HG03558 (cell line): ENCODE results near the gene MAST1.
A peak's percentile ranks its signal among the peaks of the same experiment; 100 is the strongest.
"Not testable (repeated sequence)": the region's sequence is repeated elsewhere in the genome, so short reads cannot be mapped to it uniquely, and the experiment has no call there.

Experiments used
- ATAC-seq: cut with Tn5 transposase; IDR thresholded peaks from one replicate; pipeline ENCODE4 v1.9.1; 2021; ENCODE audit warnings: moderate number of reproducible peaks; ENCODE audit not compliant: unreplicated experiment; ENCODE audit errors: extremely low read depth

MAST1 gene

DNA sequence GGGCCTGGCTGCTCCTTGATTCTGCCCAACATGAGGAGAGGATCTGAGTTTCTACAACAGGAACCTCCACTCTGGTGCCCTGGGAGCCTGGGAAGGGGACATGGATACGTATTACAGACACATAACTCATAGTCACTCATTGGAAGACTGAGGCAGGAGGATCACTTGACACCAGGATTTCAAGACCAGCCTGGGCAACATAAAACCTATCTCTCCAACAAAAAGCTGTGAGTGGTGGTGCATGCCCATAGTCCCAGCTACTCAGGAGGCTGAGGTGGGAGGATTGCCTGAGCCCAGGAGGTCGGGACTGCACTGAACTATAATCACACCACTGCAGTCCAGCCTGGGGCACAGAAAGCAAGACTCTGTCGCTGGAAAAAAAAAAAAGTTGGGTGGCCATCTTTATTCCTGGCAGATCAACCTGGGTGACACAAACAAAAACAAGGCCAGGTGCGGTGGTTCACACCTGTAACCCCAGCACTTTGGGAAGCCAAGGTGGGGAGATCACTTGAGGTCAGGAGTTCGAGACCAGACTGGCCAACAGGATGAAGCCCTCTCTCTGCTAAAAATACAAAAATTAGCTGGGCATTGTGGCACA, 49.8 kb downstream of the MAST1 start:
- ATAC-seq = no peak

DNA sequence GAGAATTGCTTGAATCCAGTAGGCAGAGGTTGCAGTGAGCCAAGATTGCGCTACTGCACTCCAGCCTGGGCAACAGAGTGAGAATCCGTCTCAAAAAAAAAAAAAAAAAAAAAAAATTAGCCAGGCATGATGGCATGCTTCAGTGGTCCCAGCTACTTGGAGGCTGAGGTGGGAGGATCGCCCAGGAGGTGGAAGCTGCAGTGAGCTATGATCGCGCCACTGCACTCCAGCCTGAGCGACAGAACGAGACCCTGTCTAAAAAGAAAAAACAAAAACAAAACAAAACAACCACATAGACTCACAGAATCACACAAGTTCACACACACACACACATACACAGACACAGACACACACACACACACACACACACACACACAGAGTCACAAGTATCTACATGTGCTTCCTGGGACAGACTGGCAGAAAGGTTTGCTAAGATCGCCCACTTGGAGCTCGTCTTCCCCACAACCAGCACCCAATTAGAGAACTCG, 52.0 kb downstream of the MAST1 start:
- not testable (repeated sequence) for ATAC-seq

DNA sequence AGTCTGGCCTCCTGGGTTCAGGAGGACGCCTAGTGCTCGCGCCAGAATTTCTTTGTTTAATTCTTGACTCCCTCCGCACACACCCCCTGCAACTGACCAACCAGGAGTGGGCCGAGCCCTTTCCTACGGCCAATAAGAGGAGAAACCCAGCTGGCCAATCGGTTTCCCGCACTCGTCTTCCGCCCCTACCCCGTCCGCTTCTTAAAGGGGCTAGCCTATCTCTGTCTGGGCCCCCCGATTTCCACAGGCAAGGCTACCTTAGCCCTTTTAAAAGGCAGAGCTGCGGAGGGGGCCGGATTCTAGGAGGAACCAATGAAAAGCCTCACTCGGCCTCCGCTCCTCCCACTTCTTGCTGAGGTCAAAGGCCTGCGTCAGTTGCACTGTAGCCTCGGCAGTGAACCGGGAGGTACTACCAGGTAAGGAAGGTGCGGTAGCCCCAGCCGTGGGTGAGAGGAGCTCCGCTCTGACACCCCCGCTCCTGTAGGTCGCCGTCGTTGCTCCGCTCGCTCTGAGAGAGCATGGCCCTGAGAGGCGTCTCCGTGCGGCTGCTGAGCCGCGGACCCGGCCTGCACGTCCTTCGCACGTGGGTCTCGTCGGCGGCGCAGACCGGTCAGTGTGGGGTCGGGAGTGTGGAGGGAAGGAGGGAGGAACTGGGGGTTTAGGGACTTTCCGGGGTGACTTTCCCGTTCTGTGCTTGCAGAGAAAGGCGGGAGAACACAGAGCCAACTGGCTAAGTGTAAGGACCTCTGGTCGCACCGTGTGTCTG, 52.7 kb downstream of the MAST1 start, which contains the start of gene GCDH:
TSS of gene GCDH (plus strand) at position 374 of the 766 bp plus-strand sequence. CDS start at position 519, 145 bp downstream.
- ATAC-seq = peak; percentile 78

DNA sequence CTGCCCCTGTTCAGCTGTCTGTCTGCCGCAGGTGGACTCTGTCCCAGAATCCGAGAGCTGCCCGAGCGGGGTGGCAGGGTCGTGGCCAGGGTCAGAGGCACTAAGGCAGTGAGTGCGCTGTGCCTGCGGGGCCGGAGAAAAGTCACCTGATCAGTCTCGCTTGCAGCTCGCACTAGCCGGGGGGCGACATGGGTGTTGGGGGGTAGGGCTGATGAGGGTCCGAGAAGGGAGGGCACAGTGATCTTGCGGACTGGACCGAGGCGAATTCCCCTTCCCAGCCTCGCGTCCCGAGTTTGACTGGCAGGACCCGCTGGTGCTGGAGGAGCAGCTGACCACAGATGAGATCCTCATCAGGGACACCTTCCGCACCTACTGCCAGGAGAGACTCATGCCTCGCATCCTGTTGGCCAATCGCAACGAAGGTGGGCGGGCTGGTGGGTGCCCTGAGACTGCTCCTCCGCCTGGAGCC, 53.3 kb downstream of the MAST1 start:
- ATAC-seq = no peak

DNA sequence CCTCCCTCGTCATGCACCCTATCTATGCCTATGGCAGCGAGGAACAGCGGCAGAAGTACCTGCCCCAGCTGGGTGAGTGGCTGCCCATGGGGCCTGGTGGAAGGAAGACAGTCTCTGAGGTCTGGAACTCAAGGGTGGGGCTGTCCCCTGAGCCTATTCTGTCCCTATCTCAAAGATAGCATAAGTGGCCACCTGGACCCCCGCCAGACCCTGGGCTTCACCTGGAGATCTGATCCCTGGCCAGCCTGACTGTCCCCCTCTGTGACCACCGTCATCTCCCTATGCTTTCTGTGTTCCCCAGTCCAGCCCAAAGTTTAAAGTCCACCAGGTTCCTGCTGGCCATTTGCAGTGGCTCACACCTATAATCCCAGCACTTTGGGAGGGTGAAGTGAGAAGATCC, 55.3 kb downstream of the MAST1 start:
- ATAC-seq = no peak

DNA sequence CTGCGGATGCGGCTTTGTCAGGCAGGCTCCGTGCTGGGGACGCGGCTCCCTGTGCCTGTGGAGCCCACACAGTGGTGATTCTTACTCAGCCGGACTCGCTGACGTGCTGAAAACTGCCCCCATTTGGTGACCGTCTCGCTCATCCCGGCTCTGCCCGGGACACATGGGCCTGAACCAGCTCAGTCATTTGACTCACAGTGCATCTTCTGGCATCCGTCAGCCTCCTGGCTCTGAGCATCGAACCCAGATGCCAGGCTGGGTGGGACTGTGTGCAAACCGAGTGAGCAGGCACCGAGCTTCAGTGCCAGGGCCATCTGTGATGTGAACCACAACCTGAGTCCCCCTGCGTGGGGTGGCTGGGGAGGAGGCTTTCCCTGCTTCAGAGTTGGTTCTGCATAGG, 58.1 kb downstream of the MAST1 start:
- no peak for ATAC-seq

DNA sequence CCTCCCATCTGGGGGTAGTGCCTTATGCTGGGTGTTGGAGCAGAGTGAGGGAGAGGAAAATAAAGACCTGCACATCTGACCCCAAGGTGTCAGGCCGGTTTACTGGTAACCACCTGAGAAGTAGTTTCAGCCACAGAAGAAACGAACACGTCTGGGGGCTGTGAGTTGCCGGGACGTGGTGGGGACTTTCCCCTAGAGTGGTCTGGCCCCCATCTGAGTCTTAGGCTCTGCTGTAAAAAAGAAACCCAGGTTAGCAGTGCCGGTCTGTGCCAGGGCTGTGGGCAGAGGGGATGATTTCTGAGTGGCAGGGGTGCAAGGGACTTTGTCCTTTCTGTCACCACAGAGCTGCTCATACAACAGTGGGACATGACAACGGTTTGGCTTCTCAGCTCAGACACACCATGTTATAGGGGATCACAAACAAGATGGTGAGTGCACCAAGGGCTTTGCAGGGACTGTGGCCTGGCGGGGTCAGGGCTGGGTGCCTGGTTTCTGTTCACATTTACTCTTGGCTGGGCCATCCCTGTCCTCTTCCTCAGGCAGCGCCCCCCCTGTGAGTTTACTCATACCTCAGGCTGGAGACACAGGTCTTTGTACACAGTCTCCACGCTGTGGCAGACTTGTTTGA, 61.7 kb downstream of the MAST1 start:
- ATAC-seq = no peak

DNA sequence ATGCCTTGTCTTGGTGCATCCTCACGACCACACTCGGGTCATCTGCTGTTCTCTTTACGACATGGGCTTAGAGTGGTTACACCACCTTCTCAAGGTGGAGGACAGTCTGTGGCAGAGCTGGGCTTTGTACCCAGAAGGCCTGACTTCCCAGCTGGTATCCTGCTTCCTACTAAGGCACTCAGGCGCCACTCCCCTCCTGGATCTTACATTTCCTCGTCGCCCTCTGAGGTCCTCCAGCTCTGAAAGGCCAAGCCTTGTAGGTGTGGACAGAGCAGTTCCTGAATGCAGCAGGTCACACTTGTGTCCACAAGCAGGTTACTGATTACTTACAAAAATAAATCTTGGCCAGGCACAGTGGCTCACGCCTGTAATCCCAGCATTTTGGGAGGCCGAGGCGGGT, 68.9 kb downstream of the MAST1 start:
- no peak for ATAC-seq

DNA sequence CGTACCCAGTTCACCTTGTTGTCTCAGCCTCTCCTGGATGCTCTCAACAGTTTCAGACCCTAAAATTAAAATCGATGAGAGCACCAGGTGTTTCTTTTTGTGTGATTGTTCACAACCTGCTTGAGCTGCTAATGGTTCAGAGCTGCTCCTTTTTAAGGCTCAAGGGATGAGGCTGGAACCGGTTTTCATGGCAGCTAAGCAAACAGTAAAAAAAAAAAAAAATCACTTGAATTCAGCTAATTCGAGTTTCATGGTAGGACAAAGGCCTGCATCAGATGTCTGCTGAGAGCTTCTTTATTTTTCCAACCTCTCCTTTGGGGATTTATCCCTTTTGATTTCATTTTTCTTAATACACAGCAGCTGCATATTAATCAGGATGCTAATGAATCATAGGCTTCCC, 74.3 kb downstream of the MAST1 start:
- no peak for ATAC-seq

DNA sequence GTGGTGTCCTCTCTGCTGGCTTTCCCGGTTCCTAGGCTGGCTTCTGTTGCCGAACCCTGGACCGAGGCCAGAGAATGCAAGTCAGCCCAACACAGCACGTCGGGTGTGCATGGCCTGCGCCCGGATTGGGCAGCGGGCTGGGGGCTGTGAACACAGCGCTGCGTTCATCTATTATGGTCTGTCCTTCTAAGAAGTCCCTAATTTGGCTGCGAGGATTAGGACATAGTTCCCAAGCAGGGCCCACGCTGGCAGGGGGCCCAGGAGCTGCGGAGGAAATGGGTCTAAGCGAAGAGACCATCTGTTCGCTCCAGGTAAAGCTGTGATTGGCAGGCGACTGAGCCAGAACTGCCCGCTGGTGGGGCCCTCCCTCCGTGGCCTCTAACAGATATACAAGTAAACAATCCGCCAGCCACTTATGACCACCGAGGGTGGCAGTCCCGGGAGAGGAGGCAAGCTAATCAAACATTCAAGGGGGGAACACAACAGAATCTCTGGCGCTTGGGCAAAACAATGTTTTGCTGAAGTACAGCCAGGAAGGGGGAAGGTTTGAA, 74.8 kb downstream of the MAST1 start:
- ATAC-seq = no peak

DNA sequence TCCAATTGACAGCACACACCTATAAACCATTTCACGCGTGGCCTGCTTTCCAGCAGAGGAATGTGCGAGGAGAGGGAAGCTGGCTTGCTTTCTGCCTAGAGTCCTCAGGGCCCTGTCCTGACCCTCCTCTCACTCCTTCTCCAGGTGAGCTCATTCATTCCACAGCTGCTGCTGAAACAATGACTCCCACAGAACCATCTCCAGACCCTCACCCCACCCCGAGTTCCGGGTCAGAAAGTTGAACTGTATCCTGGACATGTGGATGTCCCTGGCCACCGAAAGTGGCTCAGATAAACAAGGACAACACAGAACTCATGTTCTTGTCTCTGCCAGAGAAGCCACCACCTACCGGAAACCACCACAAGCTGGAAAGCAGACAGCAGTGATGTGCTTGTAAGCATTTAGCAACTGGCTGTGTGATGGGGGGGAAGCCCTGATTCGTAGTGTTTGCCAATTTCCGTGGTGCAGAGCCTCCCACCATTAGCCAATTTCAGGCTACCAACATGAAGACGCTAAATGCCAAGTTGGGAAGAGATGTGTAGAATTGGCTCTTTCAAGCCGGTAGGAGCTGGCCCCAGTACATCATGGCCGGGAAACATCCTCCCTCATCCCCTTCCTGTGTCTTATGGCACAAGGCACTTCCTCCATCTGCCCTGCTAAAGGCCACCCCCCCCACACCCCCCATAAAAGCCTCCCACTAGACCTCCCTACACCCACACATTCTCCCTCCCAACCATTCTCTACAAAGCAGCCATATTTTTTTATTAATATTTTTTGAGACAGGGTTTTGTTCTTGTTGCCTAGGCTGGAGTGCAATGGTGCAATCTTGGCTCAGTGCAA, 75.8 kb downstream of the MAST1 start:
- ATAC-seq = no peak

DNA sequence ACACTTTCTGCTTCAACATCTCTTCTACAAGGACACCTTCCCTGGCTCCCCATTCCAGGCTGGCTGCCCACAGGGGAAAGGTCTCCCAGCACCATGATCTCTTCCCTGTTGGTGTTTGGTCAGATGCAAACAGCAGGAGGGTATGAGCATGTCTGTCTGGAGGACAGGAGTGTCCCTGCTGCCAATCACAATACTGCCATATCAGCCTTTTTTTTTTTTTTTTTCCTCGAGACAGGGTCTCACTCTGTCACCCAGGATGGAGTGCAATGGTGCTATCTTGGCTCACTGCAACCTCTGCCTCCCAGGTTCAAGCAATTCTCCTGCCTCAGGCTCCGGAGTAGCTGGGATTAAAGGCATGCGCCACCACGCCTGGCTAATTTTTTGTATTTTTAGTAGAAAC, 77.5 kb downstream of the MAST1 start:
- not testable (repeated sequence) for ATAC-seq

DNA sequence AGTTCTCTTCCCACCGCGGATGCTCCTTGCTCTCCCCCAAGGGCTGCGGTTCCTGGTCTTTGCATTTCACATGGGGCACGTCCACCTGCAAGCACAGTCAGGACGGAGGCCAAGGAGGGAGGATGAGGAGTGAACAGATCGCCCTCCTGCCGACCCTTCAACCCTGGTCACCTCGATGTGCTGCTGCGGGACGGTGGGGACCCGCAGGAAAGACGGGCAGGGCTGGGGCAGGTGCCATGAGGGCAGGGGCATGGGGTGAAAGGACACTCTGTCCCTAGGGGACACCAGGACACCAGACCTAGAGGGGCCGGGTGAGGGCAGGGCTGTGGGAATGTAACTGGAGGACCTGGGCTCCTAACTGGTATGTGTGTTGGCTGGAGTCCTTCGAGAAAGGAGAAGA, 79.9 kb downstream of the MAST1 start:
- no peak for ATAC-seq

DNA sequence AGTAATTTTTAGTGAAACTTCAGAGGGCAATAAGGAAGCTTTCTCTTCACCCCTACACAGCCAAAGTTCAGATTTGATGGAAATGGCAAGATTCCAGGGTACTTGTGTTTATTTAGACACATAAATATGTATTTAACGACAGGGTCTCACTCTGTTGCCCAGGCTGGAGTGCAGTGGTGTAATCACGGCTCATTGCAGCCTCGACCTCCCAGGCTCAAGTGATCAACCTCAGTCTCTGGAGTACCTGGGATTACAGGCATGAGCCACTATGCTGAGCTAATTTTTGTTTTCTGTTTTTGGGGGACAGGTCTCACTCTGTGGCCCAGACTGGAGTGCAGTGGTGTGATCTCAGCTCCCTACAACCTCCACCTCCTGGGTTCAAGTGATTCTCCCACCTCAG, 82.7 kb downstream of the MAST1 start:
- no peak for ATAC-seq

DNA sequence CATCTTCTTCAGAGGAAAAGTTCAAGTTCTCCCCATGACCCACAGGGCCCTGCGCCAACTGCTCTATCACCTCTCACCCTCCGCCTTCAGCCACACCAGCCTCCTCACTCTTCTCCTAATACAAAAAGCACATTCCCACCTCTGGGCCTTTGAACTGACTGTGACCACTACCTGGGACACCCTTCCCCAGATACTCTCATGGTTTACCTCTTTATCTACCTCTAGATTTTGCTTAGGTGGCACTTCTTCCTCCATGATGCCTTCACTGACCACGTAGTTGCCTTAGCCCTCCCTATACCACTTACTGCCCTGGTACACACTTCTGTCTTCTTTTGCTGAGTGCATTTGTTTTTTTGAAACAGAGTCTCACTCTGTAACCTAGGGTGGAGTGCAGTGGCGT, 84.6 kb downstream of the MAST1 start:
- no peak for ATAC-seq
